ENCODE measurements around the gene APPL2. TPM values are rescaled to one million over a fixed set of nuclear protein-coding genes. Genes with fewer than 3 reads are reported as not detected.

Gene APPL2
- total RNA-seq, 1 donor from 2014 or later: 17.7 TPM

GRCh38 chr12:105220150-105220928 lies 15.6 kb downstream of the APPL2 start:
- FAIRE-seq: no peak
- H3K79me2 ChIP-seq (ENCODE audit: insufficient read depth, low read length): peaks cover 61% of the 10 kb centered on the region
- H3K27ac ChIP-seq (ENCODE audit: low read depth, low read length): no peak overlapping the region
- H3K27me3 Mint-ChIP-seq (ENCODE audit: low read depth, unreplicated experiment): no peaks in the 10 kb centered on the region
- no peak for TF ChIP-seq EZH2 (IDR thresholded peaks at IDR 0.05; ENCODE audit: insufficient read depth, low read length)
- TF ChIP-seq CTCF (IDR thresholded peaks at IDR 0.05; ENCODE audit: insufficient read depth, low read depth, low read length): no peak
- H3K9me3 ChIP-seq (ENCODE audit: insufficient read depth, low read depth, low read length): no peaks in the 10 kb centered on the region
- peaks cover 18% of the 10 kb centered on the region for H3K4me1 Mint-ChIP-seq (ENCODE audit: low read depth, unreplicated experiment)
- H3K36me3 Mint-ChIP-seq (ENCODE audit: low read depth, unreplicated experiment): peaks cover 34% of the 10 kb centered on the region
- H3K36me3 ChIP-seq (ENCODE audit: insufficient read depth, low read length): peaks cover 22% of the 10 kb centered on the region
- H3K9me3 Mint-ChIP-seq (ENCODE audit: unreplicated experiment): no peaks in the 10 kb centered on the region
- H3K4me3 Mint-ChIP-seq (ENCODE audit: unreplicated experiment): no peak overlapping the region
- no peak overlapping the region for H3K9ac ChIP-seq (ENCODE audit: low read length)
- DNase-seq (ENCODE audit: low read depth): no peak
- H3K4me2 ChIP-seq (ENCODE audit: low read length): no peak overlapping the region
- H3K27ac Mint-ChIP-seq (ENCODE audit: unreplicated experiment): no peak overlapping the region
- H4K20me1 ChIP-seq (ENCODE audit: insufficient read depth, low read length): peaks cover 50% of the 10 kb centered on the region
- no peaks in the 10 kb centered on the region for H3K27me3 ChIP-seq (ENCODE audit: insufficient read depth, low read length)
- H2AFZ ChIP-seq (ENCODE audit: low read depth, low read length): no peak overlapping the region
- H3K4me1 ChIP-seq (ENCODE audit: insufficient read depth, low read length): no peaks in the 10 kb centered on the region
- H3K4me3 ChIP-seq (ENCODE audit: insufficient read depth, low read depth, low read length): no peak overlapping the region

DNA sequence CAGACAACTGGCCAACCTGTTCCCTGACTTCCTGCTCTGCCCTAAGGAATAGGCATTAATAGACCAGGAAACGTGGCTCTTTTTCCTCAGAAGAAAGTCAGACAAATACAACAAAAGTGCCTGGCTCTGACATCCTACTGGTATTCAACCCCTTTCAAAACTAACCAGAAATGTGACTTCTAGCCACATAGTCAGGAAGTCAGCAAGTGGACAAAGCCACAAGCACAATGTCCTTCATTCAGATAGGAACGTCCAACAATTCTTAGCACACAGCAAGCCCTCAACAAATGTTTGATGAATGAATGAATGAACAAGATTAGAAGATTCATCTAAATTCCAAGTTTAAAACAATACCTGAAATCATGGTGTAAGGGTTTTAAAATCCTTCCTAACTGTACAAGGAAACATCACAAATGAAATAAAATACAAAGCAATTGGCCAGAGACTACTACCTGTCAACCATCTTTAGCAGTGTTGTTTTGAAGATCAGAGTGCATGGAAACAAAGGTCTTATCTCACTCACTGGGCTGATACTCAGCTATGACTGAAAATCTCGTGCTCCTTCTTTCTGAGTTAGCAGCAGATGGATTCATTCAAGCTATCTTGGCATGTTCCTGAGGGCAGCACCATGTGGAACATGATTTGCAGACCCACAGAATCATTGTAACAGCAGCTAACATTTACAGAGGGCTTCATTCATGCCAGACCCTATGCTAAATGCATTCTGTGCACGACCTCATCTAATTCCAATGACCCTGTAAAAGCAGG lies 16.5 kb downstream of the APPL2 start:
- Histone ChIP-seq H3K27ac (ENCODE audit: low read depth, low read length) (no peak overlapping the region), H3K27me3 (ENCODE audit: insufficient read depth, low read length) (no peaks in the 10 kb centered on the region), H3K79me2 (ENCODE audit: insufficient read depth, low read length) (peaks cover 56% of the 10 kb centered on the region), H3K36me3 (ENCODE audit: insufficient read depth, low read length) (peaks cover 27% of the 10 kb centered on the region), H3K4me1 (ENCODE audit: insufficient read depth, low read length) (peaks cover 6% of the 10 kb centered on the region), H4K20me1 (ENCODE audit: insufficient read depth, low read length) (peaks cover 50% of the 10 kb centered on the region), H3K4me2 (ENCODE audit: low read length) (no peak overlapping the region), H2AFZ (ENCODE audit: low read depth, low read length) (no peak overlapping the region), H3K4me3 (ENCODE audit: insufficient read depth, low read depth, low read length) (no peak overlapping the region), H3K9me3 (ENCODE audit: insufficient read depth, low read depth, low read length) (no peaks in the 10 kb centered on the region), H3K9ac (ENCODE audit: low read length) (no peak overlapping the region)
- Mint-ChIP-seq H3K4me1 (ENCODE audit: low read depth, unreplicated experiment) (peaks cover 27% of the 10 kb centered on the region), H3K27me3 (ENCODE audit: low read depth, unreplicated experiment) (no peaks in the 10 kb centered on the region), H3K36me3 (ENCODE audit: low read depth, unreplicated experiment) (peaks cover 41% of the 10 kb centered on the region), H3K27ac (ENCODE audit: unreplicated experiment) (no peak overlapping the region), H3K9me3 (ENCODE audit: unreplicated experiment) (no peaks in the 10 kb centered on the region), H3K4me3 (ENCODE audit: unreplicated experiment) (no peak overlapping the region)
- DNase-seq (ENCODE audit: low read depth) (no peak), FAIRE-seq (no peak)
- TF ChIP-seq CTCF (IDR thresholded peaks at IDR 0.05; ENCODE audit: insufficient read depth, low read depth, low read length) (no peak), EZH2 (IDR thresholded peaks at IDR 0.05; ENCODE audit: insufficient read depth, low read length) (no peak)
